ENCODE results near the gene ARHGEF25.
"Not testable (repeated sequence)": the region's sequence is repeated elsewhere in the genome, so short reads cannot be mapped to it uniquely, and the experiment has no call there.

The ARHGEF25 gene

DNA sequence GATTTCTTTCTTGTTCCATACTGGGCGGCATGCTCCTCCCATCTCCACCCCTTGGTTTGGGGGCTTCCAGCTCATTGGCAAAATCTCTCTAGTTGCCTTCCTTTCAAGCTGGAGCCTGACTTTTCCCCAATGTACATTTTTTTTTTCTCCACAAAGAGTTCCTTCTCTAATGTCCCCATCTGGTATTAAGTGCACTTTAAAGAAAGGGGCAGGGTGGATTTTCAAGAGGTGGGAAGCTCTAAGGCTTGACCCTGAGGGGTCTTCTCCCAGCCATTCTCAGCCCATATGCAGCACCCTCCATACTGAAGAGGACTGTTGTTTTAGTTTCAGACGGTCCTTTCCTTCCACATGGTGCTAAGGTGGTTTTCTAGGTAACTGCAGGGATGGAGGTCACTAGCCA, 26.1 kb upstream of the ARHGEF25 start:
- DNase-seq (ENCODE audit: low read depth in 1 of 2, low spot score in 1 of 2): no peak

DNA sequence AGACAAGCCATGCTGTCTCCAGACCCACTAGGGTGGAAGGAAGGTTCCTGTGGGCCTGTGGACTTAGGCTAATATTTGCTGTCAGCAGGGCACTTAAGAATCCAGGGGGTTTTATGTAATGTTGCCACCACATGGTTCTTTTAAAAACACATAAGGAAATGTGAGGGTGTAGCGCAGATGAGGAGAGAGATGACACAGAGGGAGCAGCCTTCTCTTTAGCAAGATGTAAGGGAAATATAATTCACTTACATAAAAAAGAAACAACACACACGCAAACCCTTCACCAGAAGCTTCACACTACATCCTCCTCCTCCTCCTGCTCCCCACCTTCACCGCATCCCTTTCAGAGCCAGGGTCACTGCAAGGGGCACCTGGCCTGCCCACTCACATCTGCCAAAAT, 25.1 kb upstream of the ARHGEF25 start:
- no peak for DNase-seq (ENCODE audit: low read depth in 1 of 2, low spot score in 1 of 2)

DNA sequence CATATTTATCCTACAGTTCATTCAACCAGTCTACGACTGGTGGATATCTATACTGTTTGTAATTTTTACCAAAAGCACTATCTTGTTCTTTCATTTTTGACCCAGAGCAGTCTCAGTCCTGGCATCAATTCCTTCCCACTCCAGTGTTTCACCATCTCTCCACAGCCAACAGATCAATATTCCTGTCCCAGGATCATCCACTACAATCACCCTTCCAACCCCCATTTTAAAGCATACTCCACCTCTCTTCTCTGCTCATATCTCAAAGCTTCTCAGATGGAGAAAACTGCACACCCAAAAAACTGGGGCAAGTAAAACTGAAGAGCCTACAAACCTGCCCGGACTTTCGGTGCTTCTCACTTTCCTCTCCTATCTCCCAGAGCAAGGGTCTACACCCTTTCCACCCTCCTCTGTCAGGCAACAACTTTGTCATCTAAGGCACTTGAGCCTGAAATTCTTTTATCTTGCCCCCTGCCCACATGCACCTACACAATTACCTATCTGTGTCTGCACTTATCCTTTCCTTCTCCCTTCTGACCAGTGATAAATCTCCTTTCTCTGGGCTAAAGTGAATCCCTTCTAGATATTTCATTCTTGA, 24.3 kb upstream of the ARHGEF25 start:
- DNase-seq (ENCODE audit: low read depth in 1 of 2, low spot score in 1 of 2): no peak

DNA sequence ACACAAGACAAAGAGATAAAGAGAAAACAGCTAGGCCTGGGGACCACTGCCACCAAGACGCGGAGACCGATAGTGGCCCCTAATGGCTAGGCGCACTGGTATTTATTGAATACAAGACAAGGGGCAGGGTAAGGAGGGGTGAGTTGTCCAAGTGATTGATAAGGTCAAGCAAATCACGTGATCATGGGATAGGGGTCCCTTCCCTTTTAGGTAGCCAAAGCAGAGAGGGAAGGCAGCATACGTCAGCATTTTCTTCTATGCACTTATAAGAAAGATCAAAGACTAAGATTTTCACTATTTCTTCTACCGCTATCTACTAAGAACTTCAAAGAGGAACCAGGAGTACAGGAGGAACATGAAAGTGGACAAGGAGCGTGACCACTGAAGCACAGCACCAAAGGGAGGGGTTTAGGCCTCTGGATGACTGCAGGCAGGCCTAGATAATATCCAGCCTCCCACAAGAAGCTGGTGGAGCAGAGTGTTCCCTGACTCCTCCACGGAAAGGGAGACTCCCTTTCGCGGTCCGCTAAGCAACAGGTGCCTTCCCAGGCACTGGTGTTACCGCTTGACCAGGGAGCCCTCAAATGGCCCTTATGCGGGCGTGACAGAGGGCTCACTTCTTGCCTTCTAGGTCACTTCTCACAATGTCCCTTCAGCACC, 22.2 kb upstream of the ARHGEF25 start:
- DNase-seq (ENCODE audit: low read depth in 1 of 2, low spot score in 1 of 2): not testable (repeated sequence)

DNA sequence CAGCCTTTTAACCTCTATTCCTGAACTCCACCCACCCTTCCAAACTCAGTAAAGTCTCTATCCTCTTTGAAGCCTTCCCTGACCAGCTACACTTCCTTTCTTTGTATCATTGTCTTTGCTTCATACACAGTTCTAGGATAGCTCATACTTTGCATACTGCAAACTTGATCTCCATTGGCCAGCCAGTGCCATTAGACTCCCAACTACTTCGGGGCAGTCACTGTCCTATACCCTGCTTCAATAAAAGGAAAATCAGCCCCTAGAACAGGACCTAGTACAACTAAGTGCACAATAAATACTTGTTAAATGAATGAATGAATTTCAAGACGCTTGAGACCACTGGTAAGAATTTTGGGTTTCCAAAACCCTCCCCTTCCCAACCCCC, 20.8 kb upstream of the ARHGEF25 start:
- no peak for DNase-seq (ENCODE audit: low read depth in 1 of 2, low spot score in 1 of 2)

DNA sequence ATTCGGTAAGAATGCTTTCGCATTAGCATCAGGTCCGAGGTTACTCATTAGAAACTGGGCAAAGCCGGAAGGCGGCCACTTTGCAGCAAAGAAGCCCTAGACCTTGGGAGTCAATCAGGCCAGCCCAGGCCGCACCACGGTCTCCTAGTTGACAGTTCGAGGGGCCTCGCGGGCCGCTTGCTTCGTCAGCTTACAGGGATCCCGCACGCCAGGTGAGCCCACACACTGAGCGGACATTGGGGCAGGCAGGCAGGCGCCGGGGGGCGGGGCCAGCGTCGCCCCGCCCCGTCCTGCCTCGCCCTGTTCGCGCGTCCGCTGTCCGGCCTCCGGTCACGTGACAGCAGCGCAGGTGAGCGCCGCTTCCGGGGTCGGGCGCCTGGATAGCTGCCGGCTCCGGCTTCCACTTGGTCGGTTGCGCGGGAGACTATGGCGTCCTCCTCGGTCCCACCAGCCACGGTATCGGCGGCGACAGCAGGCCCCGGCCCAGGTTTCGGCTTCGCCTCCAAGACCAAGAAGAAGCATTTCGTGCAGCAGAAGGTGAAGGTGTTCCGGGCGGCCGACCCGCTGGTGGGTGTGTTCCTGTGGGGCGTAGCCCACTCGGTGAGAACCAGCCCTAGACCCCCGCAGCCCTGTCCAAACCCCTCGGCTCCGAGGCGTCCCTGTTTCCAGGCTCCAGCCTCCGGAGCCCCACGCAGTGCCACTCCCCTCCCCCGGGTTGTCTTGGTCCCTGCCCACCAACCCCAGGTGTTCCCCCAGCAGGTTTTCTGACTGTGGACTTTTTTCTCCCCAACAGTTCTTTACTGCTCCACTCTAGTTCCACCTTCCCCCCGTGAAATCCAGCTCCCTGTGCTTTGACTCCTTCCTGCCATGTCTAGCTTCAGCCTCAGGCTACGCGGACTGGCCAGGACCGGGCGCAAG, 20.1 kb upstream of the ARHGEF25 start, which contains the start of gene PIP4K2C:
PIP4K2C (plus strand) TSS at position 329 of the 918 bp plus-strand sequence; CDS start at position 427, 98 bp downstream.
- peak; percentile 44 to 70 for DNase-seq (ENCODE audit: low read depth in 1 of 2, low spot score in 1 of 2)

DNA sequence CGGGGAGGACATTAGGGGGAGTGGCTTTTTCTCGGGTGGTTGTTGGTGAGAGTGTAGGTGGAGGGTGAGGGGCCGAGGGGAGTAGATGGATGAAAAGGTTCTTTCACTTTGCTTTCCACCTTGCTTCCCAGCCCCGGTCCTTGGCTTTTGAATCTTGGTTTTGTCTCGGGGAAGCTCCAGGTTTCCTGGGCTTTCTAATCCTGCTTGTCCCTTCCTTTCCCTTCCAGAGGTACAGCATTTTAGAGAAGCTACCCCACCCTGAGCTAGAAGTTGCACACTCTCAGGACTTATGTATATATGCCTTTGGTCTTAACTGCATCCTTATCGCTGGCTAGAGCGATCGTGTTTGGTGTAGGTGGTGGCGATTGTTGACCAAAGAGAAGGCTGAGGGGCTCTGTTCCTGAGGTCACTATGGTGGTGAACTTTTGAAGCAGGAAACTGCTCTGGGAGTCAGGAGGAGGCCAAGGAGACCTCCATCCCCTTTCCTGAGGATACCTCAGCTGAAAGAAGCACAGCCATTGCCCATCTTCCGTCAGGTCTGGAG, 19.4 kb upstream of the ARHGEF25 start:
- no peak for DNase-seq (ENCODE audit: low read depth in 1 of 2, low spot score in 1 of 2)

DNA sequence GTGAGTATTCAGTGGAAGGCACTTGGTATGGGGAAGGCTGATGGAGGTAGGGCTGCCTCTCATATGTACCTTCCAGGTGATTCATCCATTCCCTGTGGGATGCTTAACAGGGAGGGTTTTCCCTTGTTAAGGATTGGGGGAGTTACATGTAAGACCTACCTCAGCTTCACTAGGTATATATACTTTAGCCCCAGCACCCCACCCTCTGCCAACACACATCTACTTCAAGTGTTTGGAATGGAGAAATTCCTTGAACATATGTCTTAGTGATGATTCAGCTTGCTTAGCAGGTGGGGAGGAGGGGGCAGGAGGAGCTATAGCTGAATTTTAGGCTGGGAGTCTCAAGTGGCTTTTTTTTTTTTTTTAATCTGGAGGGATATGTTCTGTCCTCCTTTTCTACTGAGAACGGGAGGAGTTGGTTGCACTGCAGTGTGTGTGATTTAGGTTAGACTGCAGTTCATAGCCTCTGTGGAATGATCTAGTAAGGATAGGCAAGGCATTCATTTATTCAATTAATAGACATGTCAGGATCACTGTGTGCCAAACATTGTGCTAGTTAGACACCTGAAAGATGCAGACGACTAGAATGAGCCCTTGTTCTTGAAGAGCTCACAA, 18.6 kb upstream of the ARHGEF25 start:
- DNase-seq (ENCODE audit: low read depth in 1 of 2, low spot score in 1 of 2): no peak

DNA sequence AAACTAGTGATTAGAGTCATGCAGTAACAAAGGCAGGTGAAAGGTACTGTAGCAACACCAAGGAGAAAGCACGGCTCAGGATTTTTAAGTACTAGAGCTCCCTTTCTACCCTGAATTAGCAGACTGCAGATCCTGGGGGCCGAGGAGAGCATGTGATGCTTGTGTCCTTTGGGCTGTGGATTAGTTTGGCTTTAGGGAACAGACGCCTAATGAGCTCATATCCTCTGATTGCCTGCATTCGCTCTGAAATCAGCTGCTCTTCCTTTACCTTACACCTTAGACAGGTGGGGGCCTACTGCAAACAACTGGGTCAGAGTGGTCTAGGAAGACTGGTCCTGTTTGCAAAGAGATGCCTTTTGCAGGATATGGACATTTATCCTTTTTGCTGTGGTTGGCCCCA, 18.0 kb upstream of the ARHGEF25 start:
- DNase-seq (ENCODE audit: low read depth in 1 of 2, low spot score in 1 of 2): no peak

DNA sequence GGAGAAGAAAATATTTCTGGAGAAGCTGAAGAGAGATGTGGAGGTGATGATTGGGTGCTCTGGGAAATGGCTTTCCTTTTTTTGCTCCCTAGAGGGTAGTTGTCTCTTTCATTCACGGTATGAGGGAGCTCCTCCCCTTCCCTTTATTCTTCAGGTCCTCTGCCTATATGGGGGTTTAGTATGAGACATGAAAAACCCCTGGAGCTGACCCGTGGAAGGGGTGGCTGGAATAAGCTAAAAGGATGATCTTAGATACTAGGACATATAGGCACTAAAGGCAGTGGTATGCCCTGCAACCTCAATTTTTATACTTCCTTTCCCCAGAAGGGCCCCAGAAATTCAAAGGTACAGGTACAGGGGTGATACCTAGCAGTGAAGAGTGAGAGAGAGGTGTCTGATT, 10.8 kb upstream of the ARHGEF25 start:
- no peak for DNase-seq (ENCODE audit: low read depth in 1 of 2, low spot score in 1 of 2)

DNA sequence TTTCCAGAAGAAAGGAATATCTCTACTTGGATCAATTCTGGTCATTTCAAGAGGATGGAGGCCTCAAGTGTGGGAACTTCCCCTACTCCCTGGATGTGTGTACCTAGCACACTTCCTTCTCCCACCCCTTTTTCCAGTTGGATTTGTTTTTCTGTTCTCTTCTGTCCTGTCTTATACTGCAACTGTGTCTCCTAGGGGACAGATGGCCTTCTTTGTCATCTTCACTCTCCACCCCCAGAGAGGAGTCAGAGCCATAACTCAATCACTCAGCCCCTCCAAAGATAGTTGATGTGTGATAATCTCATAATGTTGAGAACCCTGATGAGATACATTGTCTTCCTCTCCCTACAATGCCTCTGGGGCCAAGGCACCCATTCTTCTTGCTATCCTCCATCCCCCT, 8.7 kb upstream of the ARHGEF25 start:
- no peak for DNase-seq (ENCODE audit: low read depth in 1 of 2, low spot score in 1 of 2)

DNA sequence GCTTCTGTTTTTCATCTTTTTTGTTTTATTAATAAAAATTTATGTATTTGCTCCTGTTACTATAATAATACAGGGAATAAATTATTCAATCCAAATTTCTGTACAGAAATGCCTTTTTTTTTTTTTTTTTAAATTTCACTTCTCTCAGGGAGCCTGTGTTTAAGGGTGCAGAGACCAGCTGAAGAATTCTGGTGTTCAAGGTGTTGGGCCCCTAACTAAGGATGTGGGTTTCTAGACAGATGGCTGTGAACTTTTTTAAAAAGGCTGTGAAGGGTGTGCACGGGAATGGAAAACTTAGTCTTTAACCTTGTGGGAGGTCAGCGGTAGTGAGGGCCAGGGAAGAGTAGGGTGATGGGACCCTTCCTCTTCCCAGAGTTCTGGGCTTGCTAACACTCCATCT, 7.9 kb upstream of the ARHGEF25 start:
- DNase-seq (ENCODE audit: low read depth in 1 of 2, low spot score in 1 of 2): no peak

DNA sequence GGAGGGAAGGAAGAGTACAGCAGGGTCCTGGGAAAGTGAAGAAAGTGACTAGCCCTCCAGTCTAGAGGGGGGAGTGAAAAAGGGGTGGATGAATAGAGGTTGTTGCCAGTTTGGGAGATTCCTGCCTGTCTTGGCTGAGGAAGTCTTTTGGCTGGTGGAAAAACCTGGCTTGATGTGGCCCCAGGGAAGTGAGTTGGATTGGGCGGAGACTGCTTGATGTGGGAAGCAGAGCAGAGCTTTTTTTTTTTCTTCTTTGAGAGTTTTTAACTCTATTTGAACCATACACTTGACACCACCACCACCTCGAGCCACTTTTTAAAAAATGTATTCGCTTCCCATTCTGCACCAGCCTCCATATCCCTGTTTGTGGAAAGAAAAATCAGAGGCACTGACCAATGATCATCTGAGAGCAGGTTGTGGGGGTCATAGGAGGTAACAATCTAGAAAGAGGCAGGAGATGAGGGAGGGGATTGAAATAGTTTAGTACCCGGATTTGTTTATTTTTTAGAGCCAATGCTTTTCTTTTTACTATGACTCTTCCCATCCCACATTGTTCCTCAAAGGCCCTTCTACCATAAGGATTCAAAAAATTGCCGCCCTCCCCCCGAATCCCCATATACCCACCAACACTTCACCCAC, 7.3 kb upstream of the ARHGEF25 start:
- DNase-seq (ENCODE audit: low read depth in 1 of 2, low spot score in 1 of 2): no peak

DNA sequence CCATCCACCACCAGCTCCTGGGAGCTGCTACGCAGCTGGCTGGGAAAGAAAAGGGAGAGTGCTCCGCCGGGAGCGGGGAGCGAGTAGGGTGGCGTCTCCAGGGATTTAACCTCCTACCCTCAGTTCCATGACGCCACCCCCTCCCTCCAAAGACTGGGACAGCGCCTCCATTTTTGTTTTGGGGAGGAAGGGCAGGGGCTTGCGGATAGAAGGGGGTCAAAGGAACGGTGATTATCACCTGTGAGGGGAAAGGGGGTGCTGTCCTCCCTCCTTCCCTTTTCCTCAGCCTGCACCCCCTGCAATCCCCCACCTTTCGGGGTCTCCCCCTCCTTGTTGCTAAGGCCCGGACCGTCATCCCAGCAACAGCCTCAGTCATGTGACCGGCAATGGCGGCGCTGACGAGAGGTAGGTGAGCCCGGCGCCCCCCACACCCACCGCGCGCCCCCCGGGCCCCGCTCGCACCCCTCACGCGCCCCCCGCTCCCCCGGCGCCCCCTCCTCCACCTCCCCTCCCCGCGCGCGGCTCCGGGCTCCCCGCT, 6.7 kb upstream of the ARHGEF25 start, which contains the start of gene DTX3:
DTX3 (plus strand) TSS at position 371 of the 538 bp plus-strand sequence. CDS start 1,694 bp downstream, outside the sequence.
- DNase-seq (ENCODE audit: low read depth in 1 of 2, low spot score in 1 of 2): no peak

DNA sequence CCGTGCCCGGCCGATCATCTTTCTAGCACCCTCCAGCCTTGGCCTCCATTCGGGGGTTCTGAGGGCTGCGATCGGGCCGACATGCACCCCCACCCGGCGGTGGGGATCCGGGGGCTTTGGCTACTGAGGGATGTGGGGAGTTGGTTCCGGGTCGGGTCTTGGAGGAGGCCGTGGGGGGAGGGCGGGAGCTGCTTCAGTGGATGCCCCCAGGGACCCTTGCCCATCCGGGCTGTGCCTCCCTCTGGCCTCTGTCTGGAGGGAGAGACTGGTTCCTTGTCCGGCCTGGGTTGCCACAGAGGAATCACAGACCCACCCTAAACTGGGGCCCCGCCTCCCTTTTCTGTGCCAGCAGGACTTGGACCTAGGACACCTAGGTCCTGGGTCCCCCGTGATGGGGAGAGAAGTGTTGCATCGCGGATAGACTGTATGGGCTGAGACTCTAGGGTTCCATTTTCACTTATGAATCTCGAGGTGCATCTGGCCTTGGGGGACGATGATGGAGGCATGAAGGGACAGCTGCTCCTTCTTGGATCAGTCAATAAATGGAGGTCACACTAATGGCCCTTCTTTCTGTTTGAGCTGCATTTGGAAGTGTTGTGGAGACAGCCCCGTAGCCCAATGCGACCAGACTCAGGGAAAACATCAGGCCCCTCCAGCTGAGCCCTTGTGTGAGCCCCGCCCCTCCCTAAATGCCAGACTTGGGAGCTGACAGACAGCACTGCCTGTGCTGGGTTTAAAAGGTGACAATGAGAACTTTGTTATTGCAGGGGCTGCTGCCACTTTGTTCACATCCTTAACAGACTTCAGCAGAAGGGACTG, 6.0 kb upstream of the ARHGEF25 start:
- no peak for DNase-seq (ENCODE audit: low read depth in 1 of 2, low spot score in 1 of 2)

DNA sequence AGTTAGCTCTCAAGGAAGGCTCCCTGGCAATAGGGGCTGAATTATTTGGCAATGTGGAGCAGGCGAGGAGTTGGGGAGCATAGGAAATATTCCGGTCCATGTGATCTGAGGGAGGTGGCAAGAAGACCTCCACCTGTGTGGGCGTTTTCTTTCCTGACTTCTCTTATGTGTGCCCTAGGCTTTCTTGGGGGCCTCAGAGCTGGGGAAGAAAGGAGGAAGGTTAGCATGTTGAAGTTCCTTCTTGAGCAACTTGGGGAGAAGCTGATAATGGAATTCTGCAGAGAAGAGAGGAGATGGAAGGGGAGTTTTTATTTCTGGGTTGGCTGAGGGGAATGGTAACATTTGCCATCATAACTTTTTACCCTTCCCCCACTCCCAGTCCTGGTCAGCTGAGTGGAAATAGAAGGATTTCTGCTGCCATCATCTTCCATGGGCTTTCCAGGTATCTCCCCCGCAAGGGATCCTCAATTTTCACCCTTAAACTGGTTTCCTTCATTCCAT, 5.4 kb upstream of the ARHGEF25 start:
- no peak for DNase-seq (ENCODE audit: low read depth in 1 of 2, low spot score in 1 of 2)

DNA sequence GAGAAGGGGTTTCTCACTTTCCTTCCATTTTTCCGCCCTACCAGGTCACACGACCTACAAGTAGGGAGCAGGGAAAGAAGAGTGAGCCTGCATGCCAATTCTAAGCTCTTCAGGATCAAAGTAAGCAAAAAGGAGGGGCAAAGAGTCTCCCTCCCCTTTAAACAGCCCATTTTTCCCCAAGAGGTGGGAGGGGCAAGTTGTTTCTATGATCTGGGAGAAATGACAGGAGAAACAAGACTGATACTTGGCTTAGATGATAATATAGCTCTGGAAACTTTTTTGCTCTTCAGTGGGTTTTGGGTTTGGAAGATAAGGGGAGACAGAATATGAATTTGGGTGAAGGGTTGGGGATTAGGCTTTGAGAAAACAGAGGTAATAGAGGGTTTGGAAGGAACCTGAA, 4.8 kb upstream of the ARHGEF25 start:
- DNase-seq (ENCODE audit: low read depth in 1 of 2, low spot score in 1 of 2): no peak

DNA sequence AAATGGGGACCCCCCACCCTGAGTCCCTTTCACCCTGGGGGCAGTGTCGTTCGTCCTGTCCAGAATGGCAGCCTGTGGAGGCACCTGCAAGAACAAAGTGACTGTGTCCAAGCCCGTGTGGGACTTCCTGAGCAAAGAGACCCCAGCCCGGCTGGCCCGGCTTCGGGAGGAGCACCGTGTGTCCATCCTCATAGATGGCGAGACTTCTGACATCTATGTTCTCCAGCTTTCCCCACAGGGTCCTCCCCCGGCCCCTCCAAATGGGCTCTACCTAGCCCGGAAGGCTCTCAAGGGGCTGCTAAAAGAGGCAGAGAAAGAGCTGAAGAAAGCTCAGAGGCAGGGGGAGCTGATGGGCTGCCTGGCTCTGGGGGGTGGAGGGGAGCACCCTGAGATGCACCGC, 4.4 kb upstream of the ARHGEF25 start:
- no peak for DNase-seq (ENCODE audit: low read depth in 1 of 2, low spot score in 1 of 2)

DNA sequence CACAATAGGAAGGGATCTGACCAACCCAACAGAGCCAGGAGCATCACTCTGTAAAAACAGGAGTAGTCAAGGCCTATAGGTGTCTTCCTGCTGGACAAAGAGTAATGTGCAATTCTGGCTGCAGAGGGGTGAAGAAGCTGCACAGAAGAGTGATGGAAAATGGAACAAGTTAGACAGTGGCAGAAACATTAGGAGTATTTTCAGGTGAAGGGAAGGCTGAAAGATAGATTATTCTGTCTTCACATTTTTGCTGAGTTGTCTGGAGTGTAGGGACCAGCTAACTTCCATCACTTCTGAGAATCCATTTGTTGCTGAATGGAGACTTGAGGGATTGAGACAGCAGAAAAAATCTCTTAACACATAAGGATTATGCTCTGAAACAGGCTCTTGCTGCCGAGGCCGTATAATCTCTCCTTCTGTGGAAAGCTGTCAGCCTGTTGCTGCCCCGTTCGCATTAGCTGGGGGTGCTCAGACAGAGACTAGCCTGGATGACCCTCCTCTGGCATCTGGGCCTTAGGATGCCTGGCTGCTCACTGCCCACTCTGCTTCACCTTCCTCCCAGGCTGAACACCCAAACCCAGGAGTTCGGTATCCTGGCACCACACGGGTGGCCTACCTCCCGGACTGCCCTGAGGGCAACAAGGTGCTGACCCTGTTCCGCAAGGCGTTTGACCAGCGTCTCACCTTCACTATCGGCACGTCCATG, 3.1 kb upstream of the ARHGEF25 start:
- DNase-seq (ENCODE audit: low read depth in 1 of 2, low spot score in 1 of 2): no peak
